ENCODE results near the gene MST1. TPM values are rescaled to one million over a fixed set of nuclear protein-coding genes. Genes with fewer than 3 reads are reported as not detected.

Gene MST1
- total and polyA plus RNA-seq, 2 of the 8 experiments (the other 6 are each of a cell fraction or from before 2014, with no cell fraction given) = 6.2 to 9.5 TPM

- TF ChIP-seq CHD7 (IDR thresholded peaks at IDR 0.05; ENCODE audit: insufficient replicate concordance, low read length) (no peak), BRCA1 (IDR thresholded peaks at IDR 0.05; ENCODE audit: low read depth, low read length) (no peak), SP4 (IDR thresholded peaks at IDR 0.05; ENCODE audit: low read length) (no peak), CREB1 (IDR thresholded peaks at IDR 0.05) (no peak), POLR2AphosphoS5 (IDR thresholded peaks at IDR 0.05; ENCODE audit: low read depth, low read length) (no peak)
Observed at GRCh38 chr3:49681543-49681942, 7.7 kb downstream of the MST1 start (continued).
